Activated CD8-positive, alpha-beta memory T cell treated with anti-CD3 and anti-CD28 coated beads for 48 hours (primary cell): ENCODE measurements around the gene PEPD.

ENCODE experiments used
- DNase-seq, 3 experiments: peaks; one replicate each; pipeline ENCODE4 v3.0.0-alpha.2; 2020; ENCODE audit warnings: low read depth in 2 of 3, low spot score in 2 of 3

PEPD gene

GRCh38 chr19:33409906-33410685 is 111.5 kb downstream of the PEPD start:
- no peak for DNase-seq

- DNase-seq, result no peak
Measured at GRCh38 chr19:33408538-33409434, 112.8 kb downstream of the PEPD start.

DNA sequence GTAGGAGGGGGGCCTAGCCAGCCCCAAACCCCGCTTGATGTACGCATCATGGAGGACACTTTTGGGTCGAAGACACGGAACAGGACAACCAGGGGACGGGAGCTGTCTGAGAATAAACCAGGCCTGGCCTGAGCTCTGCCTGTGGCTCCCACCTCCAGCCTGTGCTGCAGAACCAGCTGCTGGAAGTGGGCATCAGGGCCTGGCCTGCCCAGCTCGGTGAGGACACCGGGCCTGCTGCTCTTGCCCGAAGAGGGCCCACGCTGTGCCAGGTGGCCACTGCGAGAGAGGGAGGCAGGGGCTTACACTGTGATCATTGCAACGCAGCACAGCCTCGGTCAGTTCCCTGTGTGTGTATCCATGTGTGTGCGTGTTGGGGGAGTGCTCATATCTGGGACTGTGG is 113.5 kb downstream of the PEPD start:
- no peak for DNase-seq

- no peak for DNase-seq
Measured at GRCh38 chr19:33407716-33408115, 113.9 kb downstream of the PEPD start.

DNA sequence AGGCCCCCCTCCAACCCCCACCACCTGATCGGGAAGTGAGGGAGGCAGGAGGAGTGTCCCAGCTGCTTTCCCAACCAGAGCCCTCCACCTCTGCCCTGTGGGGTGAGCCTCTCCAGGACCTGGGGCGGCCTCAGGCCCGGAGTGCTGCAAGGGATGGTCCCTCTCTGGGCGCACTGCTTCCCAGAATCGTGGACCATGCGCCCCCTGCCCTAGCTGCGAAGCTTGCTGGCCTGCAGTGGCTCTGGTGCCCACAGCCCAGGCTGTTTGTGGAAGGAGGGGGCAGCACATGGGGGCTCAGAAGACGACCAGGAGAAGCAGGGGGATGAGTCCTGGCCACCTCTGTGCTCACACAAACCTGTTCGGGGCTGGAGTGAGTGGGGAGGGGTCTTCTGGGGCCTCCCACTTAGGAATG is 114.4 kb downstream of the PEPD start:
- no peak for DNase-seq

- peak; percentile 49 to 88 (median 60) for DNase-seq
Measured at GRCh38 chr19:33406521-33407139, 115.0 kb downstream of the PEPD start.

- no peak for DNase-seq
Measured at GRCh38 chr19:33405553-33406461, 115.8 kb downstream of the PEPD start.

DNA sequence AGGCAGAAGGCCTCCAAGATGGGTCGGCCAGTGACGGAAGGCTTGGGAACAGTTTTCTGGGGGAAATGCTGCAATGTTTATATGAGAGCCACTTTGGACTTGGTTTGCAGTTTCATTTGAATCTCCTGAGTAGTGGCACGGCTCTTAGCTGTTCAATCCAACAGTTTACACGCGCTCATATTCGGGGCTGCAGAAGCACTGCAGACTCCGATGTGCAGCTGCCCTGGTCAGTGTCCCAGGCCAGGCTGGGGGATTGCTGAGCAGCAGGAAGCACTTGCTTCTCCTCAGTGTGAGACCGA is 116.4 kb downstream of the PEPD start:
- DNase-seq, result no peak

- DNase-seq, result no peak
Measured at GRCh38 chr19:33404506-33405253, 116.9 kb downstream of the PEPD start.

GRCh38 chr19:33403973-33404304 is 117.7 kb downstream of the PEPD start:
- DNase-seq, result no peak

- DNase-seq, result no peak
Measured at GRCh38 chr19:33403221-33403972, 118.2 kb downstream of the PEPD start.

- no peak for DNase-seq
Measured at GRCh38 chr19:33402421-33403220, 119.0 kb downstream of the PEPD start.

GRCh38 chr19:33401683-33402420 is 119.7 kb downstream of the PEPD start:
- no peak for DNase-seq

DNA sequence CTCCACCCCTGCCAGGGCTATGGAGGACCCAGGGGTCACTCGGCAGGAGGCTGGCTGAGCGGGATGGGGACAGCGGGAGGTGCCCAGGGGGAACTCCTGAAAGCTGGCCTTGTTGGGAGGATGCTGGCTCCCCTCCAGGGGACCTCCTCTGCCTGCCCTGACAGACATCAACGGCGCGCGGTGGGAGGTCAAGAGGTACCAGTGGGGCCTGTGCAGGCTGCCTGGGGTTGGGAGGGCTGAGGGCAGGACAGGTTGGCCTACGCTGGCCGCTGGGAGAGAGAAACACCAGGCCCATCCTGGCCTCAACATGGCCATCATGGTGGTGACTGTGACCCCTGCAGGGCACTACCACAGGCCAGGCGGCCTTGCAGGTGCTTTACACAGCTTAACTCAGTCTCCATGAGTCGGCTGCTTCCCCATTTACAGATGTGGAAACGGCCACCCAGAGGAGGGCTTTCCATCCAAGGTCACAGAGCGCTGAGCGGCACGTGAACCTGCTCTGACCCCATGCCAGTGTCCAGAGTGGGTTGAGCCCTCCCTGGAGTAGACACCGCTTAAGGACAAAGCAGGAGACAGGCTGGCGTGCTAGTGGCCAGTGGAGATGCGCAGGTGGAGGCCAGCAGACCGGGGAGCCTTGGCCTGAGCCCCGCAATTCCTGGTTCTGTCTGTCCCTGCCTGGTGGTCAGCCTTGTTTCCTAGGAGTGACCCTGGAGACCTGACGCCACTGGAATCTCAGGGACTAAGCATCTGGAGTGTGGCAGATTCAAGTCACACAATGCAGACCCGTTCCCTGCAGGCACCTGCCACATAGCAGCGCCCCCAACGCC is 120.5 kb downstream of the PEPD start:
- no peak for DNase-seq

DNA sequence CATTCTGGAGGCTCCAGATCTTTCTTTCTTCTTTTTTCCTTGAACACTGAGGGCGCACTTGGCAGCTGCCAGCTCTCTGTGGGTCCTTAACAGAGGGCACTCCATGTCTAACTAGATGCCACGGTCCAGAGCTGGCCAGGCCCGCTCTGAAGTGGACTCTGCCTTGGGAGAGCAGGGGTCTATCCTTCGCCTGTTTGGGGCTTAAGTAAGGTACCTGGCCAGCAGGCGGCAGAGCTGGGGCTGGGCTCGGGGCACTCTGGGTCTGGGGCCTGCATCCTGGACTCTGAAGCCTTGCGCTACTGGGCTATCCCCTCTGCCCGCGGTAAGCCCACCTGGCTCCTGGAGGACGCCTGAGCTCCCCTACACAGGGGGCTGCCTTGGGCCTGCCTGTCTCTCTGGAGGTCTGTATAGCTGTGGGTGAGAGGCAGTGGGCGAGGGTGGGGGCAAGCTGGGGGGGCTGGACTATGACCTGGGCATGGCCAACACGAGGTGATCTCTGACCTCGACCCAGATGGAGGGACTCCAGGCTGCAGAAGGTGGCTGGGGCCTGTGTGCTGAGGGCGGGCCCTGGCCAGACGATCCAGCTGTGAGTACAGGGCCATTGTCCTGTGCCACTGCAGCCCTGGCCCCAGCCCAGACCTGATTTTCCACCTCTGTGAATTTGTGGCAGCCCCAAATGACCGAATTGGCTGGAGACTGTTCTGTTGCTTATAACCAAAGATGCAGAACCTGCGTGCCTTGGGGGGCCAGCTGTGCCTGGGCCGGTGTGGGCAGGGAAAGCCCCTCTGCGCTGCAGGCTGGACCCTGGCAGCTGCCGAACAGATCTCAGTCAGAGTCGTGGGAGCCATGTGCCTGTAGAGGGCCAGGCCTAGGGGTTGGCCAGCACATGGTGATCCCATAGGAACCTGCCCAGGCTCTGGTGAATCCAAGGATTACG is 121.6 kb downstream of the PEPD start:
- no peak for DNase-seq

GRCh38 chr19:33399081-33399744 is 122.4 kb downstream of the PEPD start:
- no peak for DNase-seq
